ENCODE data around the gene OR9Q1. TPM values are rescaled to one million over a fixed set of nuclear protein-coding genes. Genes with fewer than 3 reads are reported as not detected.

Gene OR9Q1
- total and polyA plus RNA-seq, 2 of the 8 experiments (the other 6 are each of a cell fraction or from before 2014, with no cell fraction given) = not detected

GRCh38 chr11:58000699-58001098 is 23.0 kb upstream of the OR9Q1 start (continued):
- TF ChIP-seq HDAC2 (IDR thresholded peaks at IDR 0.05; ENCODE audit: borderline replicate concordance in 1 of 2, low read depth in 2 of 2, low read length in 2 of 2) (no peak), TBP (IDR thresholded peaks at IDR 0.05; ENCODE audit: low read depth, low read length) (no peak), EGR1 (IDR thresholded peaks at IDR 0.05; ENCODE audit: borderline replicate concordance, low read depth, low read length) (no peak), BACH1 (IDR thresholded peaks at IDR 0.05; ENCODE audit: low read length) (no peak)
